Nephron (organoid): ENCODE measurements around the gene AP2M1.
"Not testable (repeated sequence)": the region's sequence is repeated elsewhere in the genome, so short reads cannot be mapped to it uniquely, and the experiment has no call there.

Source experiments
- H3K27ac Mint-ChIP-seq, 3 experiments: 2 replicates each; pipeline ENCODE4 v1.8.0; 2020; ENCODE audit warnings: mixed read lengths in 3 of 3, mild to moderate bottlenecking in 2 of 3, moderate library complexity in 1 of 3
- H3K27me3 Mint-ChIP-seq: 2 replicates; pipeline ENCODE4 v1.8.0; 2021; ENCODE audit warnings: low read depth, mild to moderate bottlenecking, moderate library complexity, mixed read lengths
- H3K36me3 Mint-ChIP-seq: 2 replicates; pipeline ENCODE4 v1.8.0; 2020; ENCODE audit warnings: low read depth, mixed read lengths
- H3K4me1 Mint-ChIP-seq: 2 replicates; pipeline ENCODE4 v1.8.0; 2020; ENCODE audit warnings: mixed read lengths
- H3K4me3 Mint-ChIP-seq, 3 experiments: 2 replicates each; pipeline ENCODE4 v1.8.0; 2020; ENCODE audit warnings: mild to moderate bottlenecking in 3 of 3, mixed read lengths in 3 of 3, moderate library complexity in 2 of 3
- H3K9me3 Mint-ChIP-seq: 2 replicates; pipeline ENCODE4 v1.8.0; 2020; ENCODE audit warnings: mixed read lengths
- CTCF ChIP-seq, 3 experiments: fragments of 200-600 bp; sonication (generic); IDR thresholded peaks; one replicate each; pipeline ENCODE4 v1.5.0; 2021; ENCODE audit warnings: antibody characterized with exemption in 3 of 3; ENCODE audit not compliant: unreplicated experiment in 3 of 3

Gene AP2M1

GRCh38 chr3:184160456-184160855 is 14.2 kb upstream of the AP2M1 start:
- Mint-ChIP-seq H3K27ac (peak overlapping the region; percentile 58 to 84 (median 81)), H3K36me3 (peaks cover 39% of the 10 kb centered on the region), H3K4me1 (peaks cover 38% of the 10 kb centered on the region), H3K27me3 (no peaks in the 10 kb centered on the region), H3K4me3 (peak overlapping the region; percentile 5 to 45 (median 36)), H3K9me3 (no peaks in the 10 kb centered on the region)
- no peak for TF ChIP-seq CTCF (IDR thresholded peaks at IDR 0.05; ENCODE audit: unreplicated experiment in 3 of 3)

GRCh38 chr3:184162571-184163070 is 12.0 kb upstream of the AP2M1 start:
- not testable (repeated sequence) for H3K9me3 Mint-ChIP-seq, H3K27ac Mint-ChIP-seq, H3K4me3 Mint-ChIP-seq, H3K27me3 Mint-ChIP-seq
- Mint-ChIP-seq H3K4me1 (peaks cover 29% of the 10 kb centered on the region), H3K36me3 (peaks cover 59% of the 10 kb centered on the region)

GRCh38 chr3:184164648-184165330 is 9.9 kb upstream of the AP2M1 start:
- no peak overlapping the region for H3K4me3 Mint-ChIP-seq
- no peak overlapping the region for H3K27ac Mint-ChIP-seq
- peaks cover 20% of the 10 kb centered on the region for H3K4me1 Mint-ChIP-seq
- no peaks in the 10 kb centered on the region for H3K9me3 Mint-ChIP-seq
- no peaks in the 10 kb centered on the region for H3K27me3 Mint-ChIP-seq
- peaks cover 69% of the 10 kb centered on the region for H3K36me3 Mint-ChIP-seq
- TF ChIP-seq CTCF (IDR thresholded peaks at IDR 0.05; ENCODE audit: unreplicated experiment in 3 of 3): no peak

- Mint-ChIP-seq H3K27me3 (no peaks in the 10 kb centered on the region), H3K36me3 (peaks cover 64% of the 10 kb centered on the region), H3K9me3 (no peaks in the 10 kb centered on the region), H3K4me3 (no peak overlapping the region), H3K4me1 (peaks cover 14% of the 10 kb centered on the region), H3K27ac (no peak overlapping the region)
- no peak for TF ChIP-seq CTCF (IDR thresholded peaks at IDR 0.05; ENCODE audit: unreplicated experiment in 3 of 3)
These were observed 9.1 kb upstream of the AP2M1 start for GRCh38 chr3:184165543-184165942.

GRCh38 chr3:184166671-184167070 is 8.0 kb upstream of the AP2M1 start:
- Mint-ChIP-seq H3K9me3 (no peaks in the 10 kb centered on the region), H3K36me3 (peaks cover 70% of the 10 kb centered on the region)

GRCh38 chr3:184167786-184168185 is 6.9 kb upstream of the AP2M1 start:
- no peak overlapping the region for H3K4me3 Mint-ChIP-seq
- no peaks in the 10 kb centered on the region for H3K27me3 Mint-ChIP-seq
- TF ChIP-seq CTCF (IDR thresholded peaks at IDR 0.05; ENCODE audit: unreplicated experiment in 3 of 3): no peak
- peaks cover 75% of the 10 kb centered on the region for H3K36me3 Mint-ChIP-seq
- H3K9me3 Mint-ChIP-seq: no peaks in the 10 kb centered on the region
- H3K27ac Mint-ChIP-seq: no peak overlapping the region
- no peaks in the 10 kb centered on the region for H3K4me1 Mint-ChIP-seq

More at GRCh38 chr3:184166671-184167070, 8.0 kb upstream of the AP2M1 start:
- TF ChIP-seq CTCF (IDR thresholded peaks at IDR 0.05; ENCODE audit: unreplicated experiment in 3 of 3): no peak
- Mint-ChIP-seq H3K4me3 (no peak overlapping the region), H3K4me1 (peaks cover 2% of the 10 kb centered on the region), H3K27ac (no peak overlapping the region), H3K27me3 (no peaks in the 10 kb centered on the region)
